Lower leg skin (tissue), 4 donors: ENCODE measurements around the gene TESMIN. TPM values are rescaled to one million over a fixed set of nuclear protein-coding genes. Genes with fewer than 3 reads are reported as not detected.

Experiments
- DNase-seq, 2 donors: peaks; one replicate each; pipeline ENCODE4 v3.0.0-alpha.2; 2019; ENCODE audit warnings: low spot score in 2 of 2
- H3K4me3 ChIP-seq: fragments of 200-600 bp; sonication (generic); 2 replicates; pipeline ENCODE4 v1.5.1; 2017; ENCODE audit warnings: mild to moderate bottlenecking, low read depth; ENCODE audit not compliant: poor library complexity, severe bottlenecking
- CTCF ChIP-seq, 3 donors: fragments of 450-650 bp; IDR thresholded peaks; one replicate each; pipeline ENCODE4 v1.5.1; 2016; ENCODE audit warnings: antibody characterized with exemption in 3 of 3, mild to moderate bottlenecking in 3 of 3, moderate library complexity in 2 of 3
- POLR2A ChIP-seq, 2 donors: fragments of 450-650 bp; IDR thresholded peaks; one replicate each; pipeline ENCODE4 v1.6.1; 2016 to 2017; ENCODE audit warnings: antibody characterized with exemption in 2 of 2, mild to moderate bottlenecking in 1 of 2, moderate library complexity in 1 of 2
- WGBS, 2 donors: methylation state at CpG; one replicate each; pipeline ENCODE4 v1.1.5; 2018; 5-methylcytosine and 5-hydroxymethylcytosine counted together
- intact Hi-C: fragments of 100-400 bp; cut with DNase I; formaldehyde crosslinking; loops from one replicate; pipeline ENCODE4 v1.15.0; 2023; ENCODE audit warnings: low total_unique reads
- total RNA-seq, 4 donors: library from RNA; depleted of rRNA; stranded (reverse); fragments of >200 nt; gene quantifications; one replicate each; pipeline ENCODE4 v1.1.0, GENCODE V29; 2016

The TESMIN gene
- total RNA-seq, 4 donors from 2014 or later: 1.3 to 3.9 (median 2.0) TPM

GRCh38 chr11:68715456-68716122, 35.7 kb downstream of the TESMIN start:
- intact Hi-C loops: no loop called here
- WGBS, 2 donors: 90 to 91% methylated on average over 11 of the region's 11 CpGs
- H3K4me3 ChIP-seq: no peak overlapping the region
- TF ChIP-seq CTCF (IDR thresholded peaks at IDR 0.05) (no peak), POLR2A (IDR thresholded peaks at IDR 0.05) (no peak)
- no peak for DNase-seq

GRCh38 chr11:68714060-68714856, 37.1 kb downstream of the TESMIN start:
- intact Hi-C loops: no loop called here
- no peak overlapping the region for H3K4me3 ChIP-seq
- 79 to 82% methylated on average over 23 of the region's 23 CpGs for WGBS, 2 donors
- no peak for DNase-seq
- TF ChIP-seq POLR2A (IDR thresholded peaks at IDR 0.05) (no peak), CTCF (IDR thresholded peaks at IDR 0.05) (no peak)

- intact Hi-C loops: no loop called here
- 93 to 94% methylated on average over 8 of the region's 8 CpGs for WGBS, 2 donors
- H3K4me3 ChIP-seq: no peak overlapping the region
- TF ChIP-seq CTCF (IDR thresholded peaks at IDR 0.05) (no peak), POLR2A (IDR thresholded peaks at IDR 0.05) (no peak)
- DNase-seq: no peak
Measured at GRCh38 chr11:68711114-68711513, 40.2 kb downstream of the TESMIN start.

- TF ChIP-seq CTCF (IDR thresholded peaks at IDR 0.05) (no peak), POLR2A (IDR thresholded peaks at IDR 0.05) (no peak)
- intact Hi-C loops: no loop called here
- H3K4me3 ChIP-seq: no peak overlapping the region
- WGBS, 2 donors: 68 to 82% methylated on average over 11 of the region's 11 CpGs
- no peak for DNase-seq
Measured at GRCh38 chr11:68710409-68710808, 40.9 kb downstream of the TESMIN start.

GRCh38 chr11:68709062-68709461, 42.3 kb downstream of the TESMIN start:
- no peak for DNase-seq
- WGBS, 2 donors: 87 to 94% methylated on average over 12 of the region's 12 CpGs
- intact Hi-C loops: no loop called here
- no peak overlapping the region for H3K4me3 ChIP-seq
- TF ChIP-seq POLR2A (IDR thresholded peaks at IDR 0.05) (no peak), CTCF (IDR thresholded peaks at IDR 0.05) (no peak)
